Measurements from ENCODE around the gene CACNA2D3. TPM values are rescaled to one million over a fixed set of nuclear protein-coding genes. Genes with fewer than 3 reads are reported as not detected.
"Not testable (repeated sequence)": the region's sequence is repeated elsewhere in the genome, so short reads cannot be mapped to it uniquely, and the experiment has no call there.

Gene CACNA2D3
- total RNA-seq, 1 donor from 2014 or later: not detected

- H3K9me3 Mint-ChIP-seq: no peaks in the 10 kb centered on the region
Observed at GRCh38 chr3:55077726-55078125, 955.4 kb downstream of the CACNA2D3 start.

DNA sequence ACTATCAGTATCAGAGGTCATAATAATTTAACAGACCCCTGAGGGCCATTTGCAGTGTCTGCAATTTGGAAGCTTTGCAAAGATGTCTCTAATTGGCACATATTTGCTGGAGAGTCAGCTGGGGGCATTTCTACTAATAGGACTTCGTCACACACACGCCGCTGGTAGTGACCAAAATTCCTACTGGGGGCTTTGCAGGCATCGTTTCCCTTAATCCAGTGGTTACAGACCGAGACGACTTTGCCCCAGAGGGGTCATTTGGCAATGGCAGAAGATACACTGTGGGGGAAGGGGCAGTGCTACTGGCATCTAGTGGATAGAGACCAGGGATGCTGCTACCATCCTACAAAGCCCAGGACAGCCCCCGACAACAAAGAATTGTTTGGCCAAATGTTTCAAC lies 956.5 kb downstream of the CACNA2D3 start:
- no peaks in the 10 kb centered on the region for H3K36me3 Mint-ChIP-seq (ENCODE audit: low read depth)
- intact Hi-C loops (cut with micrococcal nuclease): no loop called here
- DNase-seq (ENCODE audit: low spot score): no peak
- no peak overlapping the region for H3K27ac Mint-ChIP-seq
- no peaks in the 10 kb centered on the region for H3K4me1 Mint-ChIP-seq (ENCODE audit: low read depth)
- H3K9me3 Mint-ChIP-seq: no peaks in the 10 kb centered on the region
- no peaks in the 10 kb centered on the region for H3K27me3 Mint-ChIP-seq (ENCODE audit: insufficient read depth)
- H3K4me3 Mint-ChIP-seq: no peak overlapping the region

More at GRCh38 chr3:55077726-55078125, 955.4 kb downstream of the CACNA2D3 start:
- H3K4me1 Mint-ChIP-seq (ENCODE audit: low read depth): no peaks in the 10 kb centered on the region
- intact Hi-C loops (cut with micrococcal nuclease): no loop called here
- H3K27ac Mint-ChIP-seq: no peak overlapping the region
- no peaks in the 10 kb centered on the region for H3K36me3 Mint-ChIP-seq (ENCODE audit: low read depth)
- no peak overlapping the region for H3K4me3 Mint-ChIP-seq
- no peaks in the 10 kb centered on the region for H3K27me3 Mint-ChIP-seq (ENCODE audit: insufficient read depth)
- no peak for DNase-seq (ENCODE audit: low spot score)

- intact Hi-C loops (cut with micrococcal nuclease): no loop called here
- no peaks in the 10 kb centered on the region for H3K9me3 Mint-ChIP-seq
- H3K36me3 Mint-ChIP-seq (ENCODE audit: low read depth): no peaks in the 10 kb centered on the region
- H3K4me1 Mint-ChIP-seq (ENCODE audit: low read depth): no peaks in the 10 kb centered on the region
- H3K27ac Mint-ChIP-seq: no peak overlapping the region
- no peak for DNase-seq (ENCODE audit: low spot score)
- H3K4me3 Mint-ChIP-seq: no peak overlapping the region
- H3K27me3 Mint-ChIP-seq (ENCODE audit: insufficient read depth): no peaks in the 10 kb centered on the region
Observed at GRCh38 chr3:55085231-55085630, 962.9 kb downstream of the CACNA2D3 start.

DNA sequence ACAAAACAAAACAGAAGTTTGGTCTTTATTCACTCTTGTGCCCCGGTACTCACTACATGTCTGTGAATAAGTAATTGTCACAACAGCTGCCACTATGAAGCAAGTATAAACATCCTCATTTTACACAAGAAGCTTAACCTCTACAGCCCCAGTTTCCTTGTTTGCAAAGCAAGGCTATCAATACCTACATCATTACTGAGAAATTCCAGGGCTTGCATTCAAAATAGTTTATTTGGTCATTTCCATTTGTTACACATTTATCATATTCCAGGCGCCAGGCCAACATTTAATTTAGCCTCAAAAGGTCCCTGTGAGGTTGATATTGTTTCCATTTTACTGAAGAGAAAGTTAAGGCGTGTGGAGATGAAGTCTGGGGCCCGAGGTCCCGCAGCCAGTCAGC lies 966.9 kb downstream of the CACNA2D3 start:
- H3K36me3 Mint-ChIP-seq (ENCODE audit: low read depth): no peaks in the 10 kb centered on the region

DNA sequence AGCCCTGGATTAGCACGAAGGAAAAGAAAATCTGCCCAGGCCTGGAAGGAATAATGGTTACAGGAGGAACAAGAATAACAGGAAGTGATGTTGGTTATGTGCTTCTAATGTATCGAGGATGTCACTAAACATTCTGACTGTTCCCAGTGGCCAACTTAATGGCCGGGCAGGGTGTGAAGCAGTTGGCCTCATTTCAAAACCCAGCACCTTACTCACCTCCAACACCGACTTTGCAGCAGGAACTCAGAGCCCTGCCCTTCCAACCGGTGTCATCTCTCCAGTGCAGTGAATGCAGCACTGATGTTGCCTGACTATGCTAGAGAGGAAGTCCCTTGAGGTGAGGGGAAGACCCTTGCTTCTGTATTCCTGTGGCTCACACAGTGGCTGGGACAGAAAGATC lies 967.9 kb downstream of the CACNA2D3 start:
- Mint-ChIP-seq H3K36me3 (ENCODE audit: low read depth) (no peaks in the 10 kb centered on the region), H3K27ac (no peak overlapping the region), H3K27me3 (ENCODE audit: insufficient read depth) (no peaks in the 10 kb centered on the region), H3K4me3 (no peak overlapping the region), H3K4me1 (ENCODE audit: low read depth) (no peaks in the 10 kb centered on the region), H3K9me3 (no peaks in the 10 kb centered on the region)
- DNase-seq (ENCODE audit: low spot score): no peak
- intact Hi-C loops (cut with micrococcal nuclease): no loop called here

More for the DNA sequence above, 966.9 kb downstream of the CACNA2D3 start:
- Mint-ChIP-seq H3K4me3 (no peak overlapping the region), H3K9me3 (no peaks in the 10 kb centered on the region), H3K4me1 (ENCODE audit: low read depth) (no peaks in the 10 kb centered on the region), H3K27me3 (ENCODE audit: insufficient read depth) (no peaks in the 10 kb centered on the region), H3K27ac (no peak overlapping the region)
- DNase-seq (ENCODE audit: low spot score): no peak
- intact Hi-C loops (cut with micrococcal nuclease): no loop called here

DNA sequence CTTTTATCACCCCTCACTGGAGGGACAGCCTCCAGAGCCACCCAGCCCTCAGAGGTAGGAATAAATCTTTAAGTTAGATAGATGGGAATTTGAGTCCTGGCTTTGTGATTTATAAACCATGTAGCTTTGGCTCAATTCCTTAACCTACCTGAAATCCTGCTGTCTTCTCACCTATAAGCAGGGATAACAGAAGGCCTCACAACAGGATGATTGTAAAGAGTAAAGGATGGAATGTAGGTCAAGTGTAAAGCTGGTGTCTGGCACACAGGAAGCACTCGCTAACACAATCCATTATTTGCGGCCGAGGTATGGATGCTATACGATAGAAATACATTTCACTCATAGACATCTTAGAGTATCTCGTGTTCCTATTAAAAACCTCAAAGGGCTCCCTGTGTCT lies 968.4 kb downstream of the CACNA2D3 start:
- intact Hi-C loops (cut with micrococcal nuclease): no loop called here
- H3K9me3 Mint-ChIP-seq: no peaks in the 10 kb centered on the region
- no peaks in the 10 kb centered on the region for H3K36me3 Mint-ChIP-seq (ENCODE audit: low read depth)
- no peaks in the 10 kb centered on the region for H3K4me1 Mint-ChIP-seq (ENCODE audit: low read depth)
- no peak for DNase-seq (ENCODE audit: low spot score)
- no peak overlapping the region for H3K27ac Mint-ChIP-seq
- H3K4me3 Mint-ChIP-seq: no peak overlapping the region
- no peaks in the 10 kb centered on the region for H3K27me3 Mint-ChIP-seq (ENCODE audit: insufficient read depth)

DNA sequence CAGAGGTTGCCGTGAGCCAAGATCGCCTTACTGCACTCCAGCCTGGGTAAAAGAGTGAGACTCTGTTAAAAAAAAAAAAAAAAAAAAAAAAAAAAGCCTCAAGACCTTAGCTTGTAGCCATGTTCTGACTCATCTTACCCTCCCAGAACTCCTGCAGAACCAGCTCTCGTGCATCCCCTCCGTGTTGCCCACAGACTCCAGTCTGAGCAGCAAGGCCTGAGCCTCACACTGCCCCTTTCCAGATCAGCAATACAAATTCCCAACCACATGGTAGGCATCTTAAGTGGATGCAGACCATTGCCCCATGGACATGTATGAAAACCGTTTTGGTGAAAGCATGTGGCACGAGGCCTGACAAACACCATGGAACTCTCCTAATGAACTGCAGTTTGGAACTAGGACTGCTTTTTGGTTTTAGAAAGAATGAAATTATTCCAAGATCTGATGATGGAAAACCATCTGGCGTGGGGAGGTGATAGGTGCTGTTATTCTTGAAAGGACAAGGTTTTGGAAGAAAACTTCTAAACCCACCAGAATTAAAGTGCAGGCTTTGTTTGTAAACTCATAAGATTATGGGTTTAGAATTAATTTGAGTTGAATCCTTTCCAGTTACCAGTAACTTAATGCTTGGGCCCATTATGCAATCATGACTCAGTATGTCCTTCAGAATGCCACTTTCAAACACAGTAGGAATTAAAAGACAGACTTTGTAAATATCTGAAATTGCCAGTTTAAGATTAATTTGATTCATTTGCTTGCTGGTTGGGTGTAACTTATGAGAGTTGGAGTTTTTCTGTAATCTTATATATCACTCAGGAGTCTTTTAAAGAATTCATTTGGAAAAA lies 969.3 kb downstream of the CACNA2D3 start:
- Mint-ChIP-seq H3K36me3 (ENCODE audit: low read depth) (no peaks in the 10 kb centered on the region), H3K27me3 (ENCODE audit: insufficient read depth) (no peaks in the 10 kb centered on the region), H3K27ac (no peak overlapping the region), H3K4me1 (ENCODE audit: low read depth) (no peaks in the 10 kb centered on the region), H3K4me3 (no peak overlapping the region), H3K9me3 (no peaks in the 10 kb centered on the region)
- no peak for DNase-seq (ENCODE audit: low spot score)
- intact Hi-C loops (cut with micrococcal nuclease): no loop called here

- intact Hi-C loops (cut with micrococcal nuclease): no loop called here
- no peak overlapping the region for H3K27ac Mint-ChIP-seq
- H3K27me3 Mint-ChIP-seq (ENCODE audit: insufficient read depth): no peaks in the 10 kb centered on the region
Observed at GRCh38 chr3:55094676-55095075, 972.3 kb downstream of the CACNA2D3 start.

DNA sequence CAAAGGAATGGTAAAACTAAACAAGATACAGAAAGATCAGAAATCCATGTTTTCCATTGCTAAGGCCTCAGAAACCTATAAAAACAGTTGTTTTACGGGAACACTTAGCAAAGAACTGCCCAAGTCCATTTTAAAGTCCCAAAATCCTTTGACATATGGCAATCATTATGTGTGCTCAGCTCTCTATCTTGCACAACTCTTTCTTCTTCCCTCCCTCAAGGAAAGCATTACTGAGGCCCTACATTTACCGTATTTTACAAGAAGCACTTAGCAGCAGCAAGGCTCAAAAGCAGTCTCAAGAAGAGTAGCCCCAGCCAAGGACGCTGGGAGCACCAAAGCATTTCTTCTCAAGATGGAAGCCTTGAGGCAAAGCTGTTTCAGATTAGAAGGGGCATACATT lies 975.1 kb downstream of the CACNA2D3 start:
- Mint-ChIP-seq H3K4me1 (ENCODE audit: low read depth) (no peaks in the 10 kb centered on the region), H3K27me3 (ENCODE audit: insufficient read depth) (no peaks in the 10 kb centered on the region), H3K9me3 (peaks cover 8% of the 10 kb centered on the region), H3K36me3 (ENCODE audit: low read depth) (no peaks in the 10 kb centered on the region), H3K4me3 (no peak overlapping the region), H3K27ac (no peak overlapping the region)
- DNase-seq (ENCODE audit: low spot score): no peak
- intact Hi-C loops (cut with micrococcal nuclease): no loop called here

More at GRCh38 chr3:55094676-55095075, 972.3 kb downstream of the CACNA2D3 start:
- H3K9me3 Mint-ChIP-seq: peaks cover 8% of the 10 kb centered on the region
- H3K4me1 Mint-ChIP-seq (ENCODE audit: low read depth): no peaks in the 10 kb centered on the region
- DNase-seq (ENCODE audit: low spot score): no peak
- no peaks in the 10 kb centered on the region for H3K36me3 Mint-ChIP-seq (ENCODE audit: low read depth)
- no peak overlapping the region for H3K4me3 Mint-ChIP-seq

DNA sequence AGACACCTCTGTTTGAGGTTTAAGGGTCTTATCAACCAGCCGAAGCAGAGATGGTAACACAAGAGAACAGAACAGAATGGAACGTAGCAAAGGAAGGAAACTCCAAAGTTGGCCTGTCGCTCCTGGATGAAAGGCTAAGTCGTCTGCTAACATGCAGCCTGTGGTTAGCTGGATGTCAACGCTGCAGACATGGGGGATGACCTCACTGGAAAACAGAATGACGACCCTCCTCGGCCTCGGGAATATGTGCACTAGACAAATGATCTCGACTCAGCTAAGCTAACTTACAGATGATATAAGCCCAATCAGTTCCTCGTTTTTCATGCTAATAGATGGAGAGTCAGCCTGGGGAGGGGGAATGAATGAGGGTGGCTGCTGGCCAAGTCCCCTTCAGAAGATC lies 983.3 kb downstream of the CACNA2D3 start:
- no peak for DNase-seq (ENCODE audit: low spot score)
- intact Hi-C loops (cut with micrococcal nuclease): no loop called here
- H3K36me3 Mint-ChIP-seq (ENCODE audit: low read depth): no peaks in the 10 kb centered on the region
- H3K9me3 Mint-ChIP-seq: no peaks in the 10 kb centered on the region
- no peak overlapping the region for H3K27ac Mint-ChIP-seq
- no peaks in the 10 kb centered on the region for H3K4me1 Mint-ChIP-seq (ENCODE audit: low read depth)
- no peaks in the 10 kb centered on the region for H3K27me3 Mint-ChIP-seq (ENCODE audit: insufficient read depth)
- H3K4me3 Mint-ChIP-seq: no peak overlapping the region

- no peaks in the 10 kb centered on the region for H3K27me3 Mint-ChIP-seq (ENCODE audit: insufficient read depth)
- intact Hi-C loops (cut with micrococcal nuclease): no loop called here
- H3K4me3 Mint-ChIP-seq: no peak overlapping the region
Observed at GRCh38 chr3:55107187-55107586, 984.8 kb downstream of the CACNA2D3 start.

GRCh38 chr3:55111906-55112305 lies 989.6 kb downstream of the CACNA2D3 start:
- H3K27me3 Mint-ChIP-seq (ENCODE audit: insufficient read depth); H3K36me3 Mint-ChIP-seq (ENCODE audit: low read depth); H3K27ac Mint-ChIP-seq; H3K4me1 Mint-ChIP-seq (ENCODE audit: low read depth); intact Hi-C loops (cut with micrococcal nuclease); H3K9me3 Mint-ChIP-seq; H3K4me3 Mint-ChIP-seq; DNase-seq (ENCODE audit: low spot score): not testable (repeated sequence)

More at GRCh38 chr3:55107187-55107586, 984.8 kb downstream of the CACNA2D3 start:
- Mint-ChIP-seq H3K9me3 (no peaks in the 10 kb centered on the region), H3K27ac (no peak overlapping the region), H3K36me3 (ENCODE audit: low read depth) (no peaks in the 10 kb centered on the region), H3K4me1 (ENCODE audit: low read depth) (no peaks in the 10 kb centered on the region)
- no peak for DNase-seq (ENCODE audit: low spot score)

GRCh38 chr3:55118451-55118850 lies 996.1 kb downstream of the CACNA2D3 start:
- intact Hi-C loops (cut with micrococcal nuclease): no loop called here
- H3K27ac Mint-ChIP-seq: no peak overlapping the region
- H3K36me3 Mint-ChIP-seq (ENCODE audit: low read depth): no peaks in the 10 kb centered on the region
- H3K4me3 Mint-ChIP-seq: no peak overlapping the region
- H3K9me3 Mint-ChIP-seq: no peaks in the 10 kb centered on the region
- H3K4me1 Mint-ChIP-seq (ENCODE audit: low read depth): no peaks in the 10 kb centered on the region
- DNase-seq (ENCODE audit: low spot score): no peak
- no peaks in the 10 kb centered on the region for H3K27me3 Mint-ChIP-seq (ENCODE audit: insufficient read depth)

- no peak for DNase-seq (ENCODE audit: low spot score)
- Mint-ChIP-seq H3K27me3 (ENCODE audit: insufficient read depth) (no peaks in the 10 kb centered on the region), H3K36me3 (ENCODE audit: low read depth) (no peaks in the 10 kb centered on the region), H3K9me3 (no peaks in the 10 kb centered on the region), H3K4me1 (ENCODE audit: low read depth) (no peaks in the 10 kb centered on the region), H3K4me3 (no peak overlapping the region), H3K27ac (no peak overlapping the region)
- intact Hi-C loops (cut with micrococcal nuclease): no loop called here
Observed at GRCh38 chr3:55119268-55119667, 996.9 kb downstream of the CACNA2D3 start.
